HUES6 (cell line): ENCODE data around the gene C2orf69.

Experiments
- H3K27ac ChIP-seq: 2 replicates; pipeline ENCODE4 v1.7.0; 2013; ENCODE audit warnings: low read depth, mild to moderate bottlenecking, low read length, inconsistent platforms
- H3K27me3 ChIP-seq: 2 replicates; pipeline ENCODE4 v1.6.1; 2013; ENCODE audit warnings: low read length; ENCODE audit not compliant: control insufficient read depth, insufficient read depth
- H3K36me3 ChIP-seq: 2 replicates; pipeline ENCODE4 v1.6.1; 2013; ENCODE audit warnings: low read length; ENCODE audit not compliant: control insufficient read depth, insufficient read depth
- H3K4me1 ChIP-seq: 2 replicates; pipeline ENCODE4 v1.6.1; 2013; ENCODE audit warnings: low read length; ENCODE audit not compliant: control insufficient read depth, insufficient read depth
- H3K4me3 ChIP-seq: 2 replicates; pipeline ENCODE4 v1.5.1; 2013; ENCODE audit warnings: low read depth, low read length
- H3K9ac ChIP-seq: one replicate; pipeline ENCODE4 v1.6.1; 2013; ENCODE audit warnings: mild to moderate bottlenecking, low read length
- H3K9me3 ChIP-seq: 2 replicates; pipeline ENCODE4 v1.6.1; 2013; ENCODE audit warnings: low read depth, low read length; ENCODE audit not compliant: control insufficient read depth, insufficient read depth

The C2orf69 gene

GRCh38 chr2:199911052-199911876 lies at the start of gene C2orf69:
TSS of gene C2orf69 (plus strand) at chr2:199911293. CDS start at chr2:199911439, 146 bp downstream.
- H3K4me1 ChIP-seq, result peaks cover 6% of the 10 kb centered on the region
- H3K9ac ChIP-seq, result peak within 1 kb of the TSS; percentile 94
- H3K36me3 ChIP-seq, result peaks cover 29% of the 10 kb centered on the region
- peak within 1 kb of the TSS; percentile 95 for H3K27ac ChIP-seq
- H3K4me3 ChIP-seq, result peak within 1 kb of the TSS; percentile 90
- H3K9me3 ChIP-seq, result peaks cover 17% of the 10 kb centered on the region
- H3K27me3 ChIP-seq, result no peaks in the 10 kb centered on the region

- H3K9ac ChIP-seq, result no peak overlapping the region
- no peaks in the 10 kb centered on the region for H3K9me3 ChIP-seq
- no peak overlapping the region for H3K4me3 ChIP-seq
- peaks cover 6% of the 10 kb centered on the region; the same call in 1 of the 2 replicates for H3K4me1 ChIP-seq
- no peak overlapping the region for H3K27ac ChIP-seq
- no peaks in the 10 kb centered on the region for H3K27me3 ChIP-seq
- H3K36me3 ChIP-seq, result no peaks in the 10 kb centered on the region
Observed at GRCh38 chr2:199862788-199863187, 48.3 kb upstream of the C2orf69 start.

GRCh38 chr2:199865905-199866304 lies 45.2 kb upstream of the C2orf69 start:
- H3K9ac ChIP-seq, result no peak overlapping the region
- H3K4me1 ChIP-seq, result peaks cover 34% of the 10 kb centered on the region
- no peak overlapping the region for H3K27ac ChIP-seq
- no peaks in the 10 kb centered on the region for H3K27me3 ChIP-seq
- no peaks in the 10 kb centered on the region for H3K9me3 ChIP-seq
- no peaks in the 10 kb centered on the region for H3K36me3 ChIP-seq
- no peak overlapping the region for H3K4me3 ChIP-seq

- H3K4me3 ChIP-seq, result peak overlapping the region; percentile 23; the same call in 1 of the 2 replicates
- peaks cover 9% of the 10 kb centered on the region; the same call in 1 of the 2 replicates for H3K9me3 ChIP-seq
- peak overlapping the region; percentile 79 for H3K27ac ChIP-seq
- H3K27me3 ChIP-seq, result no peaks in the 10 kb centered on the region
- no peaks in the 10 kb centered on the region for H3K36me3 ChIP-seq
- peak overlapping the region; percentile 51 for H3K9ac ChIP-seq
- peaks cover 36% of the 10 kb centered on the region for H3K4me1 ChIP-seq
Observed at GRCh38 chr2:199868431-199869226, 42.5 kb upstream of the C2orf69 start.

GRCh38 chr2:199869227-199869541 lies 41.9 kb upstream of the C2orf69 start:
- Histone ChIP-seq H3K4me1 (peaks cover 36% of the 10 kb centered on the region), H3K36me3 (no peaks in the 10 kb centered on the region), H3K9me3 (peaks cover 14% of the 10 kb centered on the region), H3K9ac (peak overlapping the region; percentile 81), H3K27ac (peak overlapping the region; percentile 93), H3K4me3 (peak overlapping the region; percentile 41), H3K27me3 (no peaks in the 10 kb centered on the region)

GRCh38 chr2:199869653-199870052 lies 41.4 kb upstream of the C2orf69 start:
- H3K36me3 ChIP-seq, result no peaks in the 10 kb centered on the region
- peak overlapping the region; percentile 41 for H3K4me3 ChIP-seq
- H3K9ac ChIP-seq, result peak overlapping the region; percentile 81
- H3K4me1 ChIP-seq, result peaks cover 36% of the 10 kb centered on the region
- no peaks in the 10 kb centered on the region for H3K27me3 ChIP-seq
- peaks cover 19% of the 10 kb centered on the region for H3K9me3 ChIP-seq
- peak overlapping the region; percentile 93 for H3K27ac ChIP-seq

GRCh38 chr2:199870581-199870980 lies 40.5 kb upstream of the C2orf69 start:
- Histone ChIP-seq H3K27me3 (no peaks in the 10 kb centered on the region), H3K4me3 (no peak overlapping the region), H3K9ac (no peak overlapping the region), H3K4me1 (peaks cover 36% of the 10 kb centered on the region), H3K27ac (peak overlapping the region; percentile 93; the same call in 1 of the 2 replicates), H3K36me3 (no peaks in the 10 kb centered on the region), H3K9me3 (peaks cover 28% of the 10 kb centered on the region)

- peaks cover 18% of the 10 kb centered on the region for H3K4me1 ChIP-seq
- H3K36me3 ChIP-seq, result no peaks in the 10 kb centered on the region
- H3K4me3 ChIP-seq, result no peak overlapping the region
- no peaks in the 10 kb centered on the region for H3K27me3 ChIP-seq
- no peak overlapping the region for H3K27ac ChIP-seq
- H3K9me3 ChIP-seq, result peaks cover 41% of the 10 kb centered on the region
- no peak overlapping the region for H3K9ac ChIP-seq
Observed at GRCh38 chr2:199874209-199874608, 36.9 kb upstream of the C2orf69 start.

GRCh38 chr2:199875400-199875799 lies 35.7 kb upstream of the C2orf69 start:
- H3K27ac ChIP-seq, result no peak overlapping the region
- H3K4me1 ChIP-seq, result peaks cover 7% of the 10 kb centered on the region
- H3K9ac ChIP-seq, result no peak overlapping the region
- no peaks in the 10 kb centered on the region for H3K27me3 ChIP-seq
- peaks cover 41% of the 10 kb centered on the region for H3K9me3 ChIP-seq
- no peak overlapping the region for H3K4me3 ChIP-seq
- no peaks in the 10 kb centered on the region for H3K36me3 ChIP-seq

GRCh38 chr2:199882667-199883066 lies 28.4 kb upstream of the C2orf69 start:
- no peaks in the 10 kb centered on the region for H3K4me1 ChIP-seq
- no peak overlapping the region for H3K9ac ChIP-seq
- no peak overlapping the region for H3K27ac ChIP-seq
- peaks cover 7% of the 10 kb centered on the region for H3K9me3 ChIP-seq
- H3K36me3 ChIP-seq, result no peaks in the 10 kb centered on the region
- H3K27me3 ChIP-seq, result no peaks in the 10 kb centered on the region
- no peak overlapping the region for H3K4me3 ChIP-seq
